ENCODE results near the gene KIRREL3.

DNA sequence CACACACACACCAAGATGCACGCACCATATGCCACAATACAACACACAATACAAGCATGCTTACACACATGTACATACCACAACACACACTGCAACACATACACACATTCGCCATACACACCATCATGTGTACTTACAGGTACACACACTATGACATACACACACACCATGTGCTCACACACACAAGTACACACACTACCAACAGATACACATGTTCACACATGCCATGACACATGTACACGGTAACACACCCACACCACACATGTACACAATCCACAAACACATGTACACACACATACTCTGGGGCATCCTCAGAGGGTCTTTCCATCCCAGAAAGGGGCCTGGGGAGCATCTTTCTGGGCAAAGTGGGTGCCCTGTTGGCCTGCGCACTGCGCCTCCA, 562.8 kb downstream of the KIRREL3 start:
- TF ChIP-seq, protein P1, sequence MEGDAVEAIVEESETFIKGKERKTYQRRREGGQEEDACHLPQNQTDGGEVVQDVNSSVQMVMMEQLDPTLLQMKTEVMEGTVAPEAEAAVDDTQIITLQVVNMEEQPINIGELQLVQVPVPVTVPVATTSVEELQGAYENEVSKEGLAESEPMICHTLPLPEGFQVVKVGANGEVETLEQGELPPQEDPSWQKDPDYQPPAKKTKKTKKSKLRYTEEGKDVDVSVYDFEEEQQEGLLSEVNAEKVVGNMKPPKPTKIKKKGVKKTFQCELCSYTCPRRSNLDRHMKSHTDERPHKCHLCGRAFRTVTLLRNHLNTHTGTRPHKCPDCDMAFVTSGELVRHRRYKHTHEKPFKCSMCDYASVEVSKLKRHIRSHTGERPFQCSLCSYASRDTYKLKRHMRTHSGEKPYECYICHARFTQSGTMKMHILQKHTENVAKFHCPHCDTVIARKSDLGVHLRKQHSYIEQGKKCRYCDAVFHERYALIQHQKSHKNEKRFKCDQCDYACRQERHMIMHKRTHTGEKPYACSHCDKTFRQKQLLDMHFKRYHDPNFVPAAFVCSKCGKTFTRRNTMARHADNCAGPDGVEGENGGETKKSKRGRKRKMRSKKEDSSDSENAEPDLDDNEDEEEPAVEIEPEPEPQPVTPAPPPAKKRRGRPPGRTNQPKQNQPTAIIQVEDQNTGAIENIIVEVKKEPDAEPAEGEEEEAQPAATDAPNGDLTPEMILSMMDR (conservative IDR thresholded peaks at IDR 0.05; ENCODE audit: low read depth, low read length), result no peak
- TF ChIP-seq EZH2phosphoT487 (IDR thresholded peaks at IDR 0.05; ENCODE audit: borderline replicate concordance, low read length), result no peak

All from PC-3 (cell line).